RCC 7860 (cell line): Measurements from ENCODE around the gene PPP2R2C.

Experiments used
- DNase-seq: peaks from one replicate; pipeline ENCODE4 v3.0.0-alpha.2; 2015; ENCODE audit warnings: low spot score
- FAIRE-seq: peaks from 2 replicates; lab custom pipeline; 2012; peaks lifted over from hg19 to GRCh38; lab: Jason Lieb, UNC

PPP2R2C gene

DNA sequence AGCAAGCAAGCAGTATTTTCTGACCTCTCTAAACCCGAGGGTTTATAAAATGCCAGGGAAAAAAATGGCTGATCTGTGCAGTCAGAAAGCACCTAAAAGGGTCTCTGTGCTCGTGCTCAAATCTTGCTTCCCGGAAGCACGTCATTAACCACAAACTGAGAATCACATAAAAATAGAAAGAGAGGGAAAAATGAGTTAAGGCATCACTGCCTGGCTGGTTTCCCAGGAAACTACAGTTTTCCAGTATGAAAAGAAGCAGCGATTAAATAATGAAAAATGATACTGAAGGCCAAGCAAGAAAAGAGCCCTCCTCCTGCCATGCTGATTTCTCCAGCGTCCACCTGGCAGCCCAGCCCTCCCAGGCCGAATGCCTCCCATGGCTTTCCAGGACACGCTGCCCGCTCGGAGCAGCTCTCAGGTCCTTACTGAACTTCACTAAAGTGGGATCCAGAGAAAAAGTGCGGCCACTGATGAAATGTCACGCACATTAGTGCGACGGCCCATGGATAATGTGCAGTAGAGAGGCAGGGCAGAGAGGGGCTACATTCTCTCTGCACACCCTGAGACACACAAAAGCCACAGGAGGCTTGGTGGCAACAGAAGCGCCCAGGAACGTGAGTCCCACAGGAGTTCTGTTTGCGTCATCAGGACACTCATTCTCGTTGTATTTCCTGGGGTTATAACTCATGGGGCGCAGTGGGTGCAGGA is 122.4 kb downstream of the PPP2R2C start:
- DNase-seq (no peak), FAIRE-seq (no peak)

DNA sequence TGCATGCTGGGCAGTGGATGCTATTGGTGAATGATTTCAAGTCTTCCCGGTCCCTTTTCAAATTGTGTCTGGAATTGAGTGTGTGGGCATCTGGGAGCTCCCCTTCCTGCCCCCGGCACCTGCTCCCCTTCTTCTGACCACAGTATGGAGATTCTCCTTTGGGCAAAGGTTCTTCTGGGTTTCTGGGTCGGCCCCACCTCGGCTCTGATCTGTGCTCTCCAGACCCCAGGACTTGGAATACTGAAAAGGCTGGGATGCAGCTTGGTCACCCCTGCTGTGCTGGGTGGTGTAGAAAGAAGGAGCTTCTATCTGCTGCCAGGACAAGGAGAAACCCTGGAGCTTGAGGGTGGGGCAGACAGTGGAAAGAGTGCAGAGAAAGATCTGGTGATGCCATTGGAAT is 124.0 kb downstream of the PPP2R2C start:
- FAIRE-seq: no peak

DNA sequence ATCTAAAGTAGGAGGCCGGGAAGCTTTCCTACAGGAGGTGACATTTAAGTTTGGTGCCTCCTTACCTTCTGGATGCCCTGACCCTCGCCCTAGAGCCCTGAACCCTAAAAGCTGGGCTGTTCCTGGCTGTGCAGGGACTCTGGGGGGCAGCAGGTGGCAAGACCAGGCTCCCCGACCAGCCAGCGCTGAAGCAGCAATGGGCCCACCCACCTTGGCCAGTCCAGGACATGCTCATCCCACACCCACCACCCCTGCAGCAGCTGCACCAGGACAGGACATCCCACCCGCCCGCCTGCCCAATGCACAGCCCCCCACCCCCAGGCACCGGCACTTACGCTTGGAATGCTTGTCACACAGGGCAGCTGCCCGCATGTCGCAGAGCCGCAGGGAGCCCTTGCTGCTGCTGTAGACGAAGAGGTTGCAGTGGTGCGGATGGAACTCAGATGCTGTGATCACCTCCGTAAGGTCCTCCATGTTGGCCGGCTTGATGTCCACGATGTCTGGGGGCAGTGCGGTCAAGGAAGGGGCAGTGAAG is 124.8 kb downstream of the PPP2R2C start:
- DNase-seq: no peak
- no peak for FAIRE-seq

More for the DNA sequence above, 124.0 kb downstream of the PPP2R2C start:
- no peak for DNase-seq

DNA sequence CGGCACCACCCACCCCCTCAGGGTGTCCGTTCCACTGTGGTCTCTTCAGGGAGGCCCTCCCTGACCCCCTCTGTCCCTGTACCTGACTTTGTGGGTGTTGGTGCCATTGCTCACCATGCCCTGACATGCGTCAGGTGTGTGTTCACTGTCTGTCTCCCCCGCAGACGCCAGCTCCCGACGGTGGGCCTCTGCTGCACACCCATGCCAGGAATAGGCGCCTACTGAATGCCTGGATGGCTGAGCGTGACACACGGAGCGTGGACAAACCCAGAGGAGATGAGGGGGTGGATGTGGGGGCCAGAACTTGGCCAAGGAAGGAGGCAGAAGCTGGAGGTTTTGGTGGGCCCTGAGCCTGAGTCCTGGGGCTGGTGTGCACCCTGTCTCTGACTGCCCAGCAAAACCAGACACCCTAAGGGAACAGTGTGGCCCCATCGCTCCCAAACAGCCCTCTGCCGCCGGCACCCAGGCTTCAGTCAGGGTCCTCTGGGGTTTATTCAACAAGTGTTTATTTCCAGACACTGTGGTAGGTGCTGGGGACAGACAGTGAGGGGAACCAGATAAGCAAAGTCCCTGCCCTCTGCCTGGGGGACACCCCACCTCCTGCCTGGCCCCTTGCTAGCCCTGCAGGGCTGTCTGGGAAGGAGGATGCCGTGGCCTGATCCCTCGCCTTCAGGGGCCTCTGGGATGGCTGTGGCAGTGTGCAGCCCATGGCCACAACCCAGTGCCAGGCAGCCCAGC is 125.9 kb downstream of the PPP2R2C start:
- no peak for DNase-seq
- no peak for FAIRE-seq

DNA sequence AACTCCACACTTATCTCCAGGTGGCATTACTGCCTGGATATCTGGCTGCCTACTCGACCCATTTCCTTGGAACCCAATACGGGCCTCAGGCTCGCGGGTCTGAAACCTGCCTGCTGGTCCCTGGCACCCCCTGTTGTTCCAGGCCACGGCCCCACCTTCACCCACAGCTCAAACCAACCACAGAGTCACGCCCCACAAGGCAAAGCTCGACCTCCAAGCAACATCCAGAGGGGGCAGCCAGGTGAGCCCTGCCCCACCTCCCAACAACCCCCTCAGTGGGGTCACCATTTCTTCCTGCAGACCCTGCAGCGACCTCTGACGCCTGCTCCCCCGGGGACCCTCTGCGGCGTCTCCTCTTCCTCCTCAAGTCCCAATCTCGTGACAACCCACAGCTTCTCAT is 126.5 kb downstream of the PPP2R2C start:
- no peak for DNase-seq
- FAIRE-seq: no peak

DNA sequence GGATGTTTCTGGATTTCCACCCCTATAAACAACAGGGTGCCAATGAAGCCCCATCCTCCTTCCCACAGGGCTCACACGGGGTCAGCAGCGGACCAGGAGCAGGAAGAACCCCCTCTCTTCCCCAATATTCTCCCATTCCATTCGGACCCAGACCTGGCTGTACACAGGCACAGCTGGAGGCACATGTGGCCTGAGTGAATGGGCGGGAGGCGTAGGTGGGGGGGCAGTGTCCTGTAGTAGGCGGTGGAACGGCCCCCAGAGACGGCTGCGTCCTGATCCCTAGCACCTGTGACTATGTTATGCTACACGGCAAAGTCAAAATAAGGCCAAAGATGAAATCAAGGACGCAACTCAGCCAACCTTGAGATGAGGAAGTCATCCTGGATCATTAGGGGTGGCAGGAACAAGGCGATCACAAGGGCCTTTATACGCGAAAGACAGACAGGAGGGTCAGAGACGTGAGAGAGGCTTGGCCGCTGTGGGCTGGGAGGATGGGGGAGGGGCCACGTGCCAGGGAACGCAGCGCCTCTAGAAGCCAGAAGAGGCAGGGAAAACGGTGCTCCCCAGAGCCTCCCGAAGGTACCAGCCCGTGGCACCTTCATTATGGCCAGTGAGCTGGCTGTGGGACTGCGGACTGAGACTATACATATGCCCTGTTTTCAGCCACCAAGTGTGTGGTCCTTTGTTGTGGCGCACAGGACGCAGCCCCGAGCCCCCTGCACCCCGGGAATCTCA is 127.2 kb downstream of the PPP2R2C start:
- no peak for FAIRE-seq
- no peak for DNase-seq

DNA sequence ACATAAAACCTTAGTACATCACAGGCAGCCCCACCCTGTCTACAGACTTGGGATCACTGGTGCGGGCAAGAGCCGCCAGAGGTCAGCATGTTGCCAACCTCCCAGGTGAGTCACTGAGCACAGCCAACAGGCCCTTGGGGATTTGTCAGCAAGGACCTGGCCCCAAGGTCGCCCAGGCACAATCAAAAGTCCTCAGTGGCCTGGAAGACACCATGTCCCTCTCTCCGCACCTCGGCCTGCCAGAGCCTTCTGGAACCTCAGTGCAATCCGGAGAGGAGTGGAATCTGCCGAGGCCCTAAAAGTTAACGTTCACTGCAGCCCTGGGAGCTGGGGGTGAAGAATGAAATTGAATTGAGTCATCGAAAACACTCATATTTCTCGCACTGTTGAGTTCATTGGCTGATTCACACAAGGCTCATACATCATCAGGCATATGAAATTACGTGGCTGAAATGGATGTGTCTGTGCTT is 128.4 kb downstream of the PPP2R2C start:
- FAIRE-seq (peak; percentile 91), DNase-seq (peak; percentile 85)

DNA sequence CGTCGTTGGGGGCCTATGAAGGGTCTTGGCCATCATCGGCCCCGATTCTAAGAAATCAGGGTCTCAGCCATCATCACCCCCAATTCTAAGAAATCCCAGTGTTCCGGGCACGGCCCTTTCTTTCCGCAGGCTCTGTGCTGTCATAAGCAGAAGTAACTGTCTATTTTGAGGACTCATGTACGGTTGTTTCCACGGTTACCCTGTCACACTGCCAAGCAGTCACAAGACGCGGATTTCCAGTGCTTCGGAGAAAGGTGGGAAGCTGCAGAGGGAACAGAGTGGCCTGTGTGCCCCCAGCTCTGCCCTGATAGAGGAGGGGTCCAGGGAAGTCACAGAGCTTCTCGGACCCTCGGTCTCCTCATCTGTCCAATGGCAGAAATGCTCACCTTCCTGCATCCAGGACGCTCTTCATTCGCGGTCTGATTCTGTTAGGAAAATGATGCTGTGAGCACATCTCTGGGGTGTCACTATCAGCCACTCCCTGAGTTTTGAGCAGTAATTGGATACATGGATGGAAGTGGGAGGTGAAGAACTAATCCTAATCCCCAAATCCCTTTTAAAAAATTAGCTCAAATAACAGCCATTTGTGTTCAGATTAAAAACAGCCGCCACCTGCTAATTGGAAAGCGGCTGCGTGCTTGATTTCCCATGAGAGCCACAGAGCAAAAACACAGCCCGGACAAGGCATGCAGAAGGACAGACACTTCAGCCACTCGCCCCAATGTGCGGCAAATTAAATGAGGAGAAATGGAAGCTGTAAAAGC is 129.7 kb downstream of the PPP2R2C start:
- no peak for DNase-seq
- FAIRE-seq: no peak

DNA sequence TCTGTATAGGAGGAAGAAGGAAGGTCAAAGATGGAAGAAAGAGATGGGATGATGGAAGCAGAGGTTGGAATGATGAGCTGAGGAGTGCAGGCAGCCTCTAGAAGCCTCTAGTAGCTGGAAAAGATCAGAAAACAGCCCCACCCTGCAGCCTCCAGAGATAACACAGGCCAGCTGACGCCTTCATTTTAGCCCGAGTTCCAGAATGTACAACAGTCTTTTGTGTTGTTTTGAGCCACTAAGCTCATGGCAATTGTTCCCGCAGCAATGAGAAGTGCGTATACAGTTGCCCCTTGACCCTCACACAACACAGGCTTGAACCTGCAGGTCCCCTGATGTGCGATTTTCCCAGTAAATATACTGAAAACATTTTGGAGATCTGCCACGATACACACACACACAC is 130.7 kb downstream of the PPP2R2C start:
- no peak for FAIRE-seq
- no peak for DNase-seq

DNA sequence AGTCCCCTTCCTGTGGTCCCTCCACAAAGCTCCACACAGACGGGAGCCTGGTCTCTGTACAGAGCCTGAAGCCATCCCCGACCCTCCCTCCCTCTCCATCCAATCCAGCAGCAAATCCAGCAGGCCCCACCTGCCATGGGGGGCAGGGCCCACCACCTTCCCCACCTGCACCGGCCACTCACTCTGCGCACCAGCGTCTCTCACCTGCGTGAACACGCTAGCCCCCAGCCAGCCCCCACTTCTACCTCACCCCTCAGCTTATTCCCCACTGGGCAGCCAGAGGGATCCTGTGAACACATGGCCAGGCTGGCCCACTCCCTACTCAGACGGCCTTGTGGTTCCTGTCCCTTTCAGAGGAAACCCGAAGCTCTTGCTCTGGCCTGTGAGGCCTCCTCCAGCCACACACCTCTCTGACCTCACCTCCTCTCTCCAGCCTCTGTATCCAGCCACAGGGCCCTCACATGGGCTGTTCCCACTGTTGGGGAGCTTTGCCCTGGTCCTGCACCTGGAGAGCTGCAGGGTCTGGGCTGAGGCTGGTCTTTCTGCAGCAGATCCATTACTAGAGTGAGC is 131.9 kb downstream of the PPP2R2C start:
- FAIRE-seq (no peak), DNase-seq (no peak)

DNA sequence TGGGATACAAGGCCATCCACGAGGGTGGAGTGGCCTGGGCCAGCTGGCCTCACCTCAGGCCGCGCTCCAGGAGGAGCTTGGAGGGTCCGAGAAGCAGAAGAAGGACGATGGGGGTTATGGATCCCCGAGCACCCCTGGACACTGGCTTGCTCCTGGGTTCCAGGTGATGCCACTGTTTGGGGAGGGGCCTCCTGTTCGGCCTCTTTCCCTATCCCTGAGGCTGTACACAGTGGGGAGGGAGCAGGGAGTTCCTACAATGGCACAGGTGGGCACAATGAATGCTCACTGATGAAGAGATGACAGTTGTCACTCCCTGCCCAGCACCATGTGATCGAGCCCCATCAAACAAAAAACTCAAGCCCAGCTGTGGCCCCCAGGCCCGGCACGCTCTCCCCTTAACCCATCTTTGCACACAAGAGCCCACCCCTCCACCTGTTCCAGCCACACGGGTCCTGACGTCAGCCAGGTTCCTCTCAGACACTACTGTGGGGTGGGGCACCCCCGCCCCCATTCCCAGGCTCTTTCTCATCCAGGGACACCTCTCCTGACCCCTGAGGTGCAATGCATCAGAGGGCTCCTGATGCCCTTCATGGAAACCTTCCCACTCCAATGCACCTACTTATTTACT is 132.5 kb downstream of the PPP2R2C start:
- FAIRE-seq (no peak), DNase-seq (no peak)

DNA sequence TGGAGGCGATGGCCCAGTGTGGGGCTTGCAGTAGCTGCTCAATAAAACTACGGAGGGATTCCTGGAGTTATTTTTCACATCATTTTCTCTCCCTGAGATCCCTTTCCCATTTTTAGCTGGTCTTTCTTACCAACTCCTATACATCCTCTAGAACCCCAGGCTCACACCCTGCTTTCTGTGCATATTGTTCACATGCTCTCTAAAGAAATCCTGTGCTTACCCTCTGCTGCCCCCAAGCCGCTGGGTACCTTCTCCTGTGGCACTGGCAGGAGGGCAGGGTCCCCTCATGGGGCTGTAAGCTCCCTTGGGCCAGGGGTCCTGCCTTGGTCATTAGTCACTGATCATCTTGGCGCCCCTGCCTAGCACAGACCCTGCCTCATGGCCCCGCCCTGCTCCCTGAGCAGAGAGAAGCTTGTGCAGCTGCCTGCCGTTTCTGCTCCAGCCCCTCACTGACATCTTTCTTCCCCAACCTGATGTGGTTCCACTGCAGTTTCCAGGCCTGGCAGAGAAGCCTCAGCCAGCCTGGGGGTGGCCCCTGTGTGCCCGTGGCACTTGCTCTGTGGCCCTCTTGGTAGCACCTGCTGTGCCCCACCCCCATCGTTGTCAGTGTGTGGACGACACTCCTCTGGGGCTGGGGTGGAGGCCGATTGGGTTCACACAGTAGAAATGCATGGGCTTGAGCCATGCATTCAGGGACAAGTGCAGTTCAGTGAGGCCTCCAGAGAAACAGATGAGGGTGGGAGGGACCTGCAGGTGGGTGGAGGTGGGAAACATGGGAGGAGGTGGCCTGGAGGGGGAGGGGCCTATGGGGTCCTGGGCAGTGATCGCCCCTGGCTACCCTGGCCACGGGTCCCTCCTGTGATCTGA is 133.2 kb downstream of the PPP2R2C start:
- DNase-seq: no peak
- no peak for FAIRE-seq

DNA sequence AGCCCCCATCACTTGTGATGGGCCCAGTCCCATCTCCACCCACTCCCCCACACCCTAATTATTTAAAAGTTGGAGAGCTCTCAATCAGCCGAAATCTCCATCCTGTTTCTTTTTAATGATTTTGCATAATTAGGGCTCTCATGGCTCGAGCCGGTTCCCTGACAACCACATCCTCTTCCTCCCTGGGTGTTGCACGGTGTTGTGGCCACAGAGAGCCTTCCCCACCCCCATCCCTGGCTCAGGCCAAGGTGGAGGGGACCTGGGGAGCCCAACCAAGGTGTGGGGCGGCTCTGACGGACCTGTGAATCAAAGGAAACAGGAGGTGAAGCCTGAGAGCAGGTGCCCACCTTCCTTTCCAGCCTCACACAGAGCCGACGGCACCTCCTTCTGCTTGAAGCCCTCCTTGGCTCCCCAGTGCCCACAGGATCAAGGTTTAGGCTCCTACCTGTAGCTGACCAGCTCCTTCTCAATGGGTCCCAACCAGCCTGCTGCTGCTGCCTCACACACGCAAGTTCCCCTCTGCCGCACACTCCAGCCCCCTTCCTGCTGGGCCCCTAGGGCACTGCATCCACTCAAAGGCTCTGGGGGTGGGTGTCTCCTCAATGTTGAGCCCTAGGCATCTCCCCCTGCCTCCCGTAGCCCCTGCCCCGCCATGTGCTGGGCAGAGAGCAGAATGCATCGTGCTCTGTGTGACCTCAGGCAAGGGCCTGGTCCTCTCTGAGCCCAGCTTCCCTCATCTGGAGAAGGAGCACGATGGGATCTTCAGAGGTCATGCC is 134.1 kb downstream of the PPP2R2C start:
- FAIRE-seq (no peak), DNase-seq (no peak)

DNA sequence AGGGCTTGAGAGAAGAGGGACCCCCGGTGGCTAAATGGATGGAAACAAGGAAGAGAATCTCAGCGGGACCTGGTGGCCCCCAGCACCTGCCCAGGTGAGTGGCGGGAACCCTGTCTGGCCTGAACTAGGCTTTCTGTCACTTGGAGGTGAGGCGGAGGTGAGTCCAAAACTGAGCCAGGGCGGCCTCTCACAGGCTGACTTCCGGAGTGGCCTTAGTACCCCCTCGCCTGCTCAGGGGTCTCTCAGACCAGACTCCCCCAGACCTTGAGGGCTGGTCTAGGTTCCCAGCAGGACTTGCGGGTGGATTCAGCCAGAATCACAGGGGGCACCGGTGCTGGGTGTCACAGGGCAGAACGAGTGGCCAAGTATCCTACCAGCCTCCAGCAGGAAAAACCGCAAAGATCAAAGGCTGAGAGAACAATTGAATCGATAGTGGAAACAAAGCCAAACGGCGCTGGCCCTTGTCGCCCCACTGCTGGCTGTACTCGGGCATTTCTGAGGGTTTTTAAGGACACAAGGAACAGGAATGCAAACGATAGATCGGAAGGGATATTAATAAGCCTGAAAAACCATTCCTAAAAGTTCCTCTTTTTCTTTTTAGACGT is 135.0 kb downstream of the PPP2R2C start:
- DNase-seq: no peak
- FAIRE-seq: no peak

DNA sequence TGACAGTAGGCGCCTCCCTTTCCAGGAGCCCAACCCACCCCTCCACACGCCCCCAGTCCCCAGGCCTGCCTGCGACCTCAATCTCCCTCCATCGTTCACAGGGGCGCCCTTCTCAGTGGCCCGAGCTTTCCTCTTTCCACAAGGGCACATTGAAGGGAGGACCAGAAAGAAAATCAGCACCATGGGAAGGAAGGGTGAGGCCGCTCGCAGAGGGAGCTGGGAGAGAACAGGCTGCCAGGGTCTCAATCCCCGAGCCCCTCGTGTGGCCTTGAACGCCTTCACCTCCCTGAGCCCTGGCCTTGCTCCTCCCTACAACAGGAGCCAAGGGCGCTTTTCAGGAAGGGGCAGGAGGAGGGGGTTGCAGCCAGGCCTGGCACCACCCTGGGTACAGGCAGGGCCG is 136.2 kb downstream of the PPP2R2C start:
- no peak for DNase-seq
- no peak for FAIRE-seq

DNA sequence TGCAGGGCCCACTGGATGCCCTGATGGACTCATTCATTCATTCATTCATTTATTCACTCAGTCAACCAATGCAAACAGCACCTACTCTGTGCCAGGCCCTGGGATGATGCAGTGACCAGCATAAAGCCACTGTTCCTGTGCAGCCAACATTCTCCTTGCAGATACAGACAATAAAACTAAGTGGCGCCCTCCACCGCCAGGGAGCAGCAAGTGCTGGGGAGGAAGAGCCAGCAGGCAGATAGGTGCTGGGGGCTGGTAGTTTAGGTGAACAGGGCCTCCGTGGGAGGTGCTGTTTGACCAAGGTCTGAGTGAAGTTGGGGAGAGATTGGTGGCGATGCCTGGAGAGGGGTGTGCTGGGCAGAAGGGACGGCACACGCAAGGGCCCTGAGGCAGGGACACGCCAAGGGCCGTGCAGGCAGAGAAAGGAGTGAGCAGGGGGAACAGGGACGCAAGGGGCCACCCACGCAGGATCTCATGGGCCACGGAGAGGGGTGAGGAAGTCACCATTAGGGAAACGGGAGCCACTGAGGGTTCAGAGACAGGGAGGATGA is 137.3 kb downstream of the PPP2R2C start:
- FAIRE-seq (no peak), DNase-seq (no peak)

DNA sequence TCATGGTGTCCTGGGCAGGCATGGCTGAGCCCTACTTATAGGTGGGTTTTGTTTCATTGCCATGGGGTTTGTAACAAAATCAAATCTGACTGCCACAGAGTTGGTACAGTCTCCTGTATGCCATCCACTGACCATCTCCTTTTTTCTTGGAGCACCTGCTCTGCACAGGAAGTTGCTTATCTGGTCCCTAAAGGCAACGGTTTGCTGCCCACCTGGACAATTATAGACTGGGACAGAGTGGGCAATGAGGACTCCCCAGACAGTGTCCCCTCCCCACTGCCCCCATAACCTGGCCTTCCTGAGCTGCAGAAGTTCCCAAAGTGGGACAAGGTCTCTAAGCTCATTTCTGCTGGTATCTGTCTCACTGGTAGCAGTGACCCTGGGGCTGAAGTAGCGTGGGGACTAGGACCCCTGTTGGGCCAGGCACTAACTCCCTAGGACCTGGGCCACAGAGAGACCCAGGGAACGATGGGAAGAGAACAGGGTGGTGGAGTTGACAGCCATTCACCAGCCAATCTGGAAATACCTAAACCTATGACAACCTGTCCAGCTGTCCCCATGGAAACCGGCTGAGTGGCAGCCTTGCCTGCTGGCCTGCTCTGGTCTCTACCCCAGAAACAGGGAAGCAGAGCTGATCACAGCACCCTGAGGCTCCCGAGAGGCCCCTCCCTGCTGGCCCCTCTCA is 138.1 kb downstream of the PPP2R2C start:
- FAIRE-seq (no peak), DNase-seq (no peak)
